Measurements from ENCODE around the gene SLC8A3.

SLC8A3 gene

DNA sequence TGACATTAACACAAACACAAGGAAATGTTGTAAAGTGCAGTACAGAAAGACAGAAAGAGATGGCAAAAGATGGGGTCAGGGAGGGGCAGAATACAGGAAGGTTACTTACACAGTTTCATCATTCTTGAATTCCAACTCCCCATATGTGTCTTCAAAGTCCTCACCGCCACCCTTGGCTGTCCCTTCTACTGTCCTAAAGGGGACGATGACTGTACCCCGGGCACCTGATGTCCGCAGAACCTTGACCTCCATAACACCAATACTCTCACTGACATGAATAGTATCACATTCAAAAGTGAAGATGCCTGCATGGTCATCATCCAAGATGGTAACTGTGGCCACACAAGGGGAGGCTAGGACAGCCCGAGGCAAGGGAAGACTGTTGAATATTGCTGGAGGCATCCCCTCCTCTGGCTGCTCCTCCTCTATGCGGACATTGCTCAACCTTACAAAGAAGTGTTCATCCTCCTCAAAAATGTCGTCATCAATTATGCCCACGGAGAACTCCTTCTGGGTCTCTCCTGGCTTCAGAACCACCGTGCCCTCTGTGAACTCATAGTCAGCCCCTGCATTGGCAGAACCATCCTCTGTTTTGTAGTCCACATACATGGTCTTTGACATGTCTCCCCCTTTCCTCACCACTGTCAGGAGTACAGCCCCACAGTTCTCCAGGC, 22.1 kb downstream of the SLC8A3 start:
- TF ChIP-seq CTCF (IDR thresholded peaks at IDR 0.05) = no peak

GRCh38 chr14:70162358-70162757, 26.4 kb downstream of the SLC8A3 start:
- no peak for TF ChIP-seq CTCF (IDR thresholded peaks at IDR 0.05)

DNA sequence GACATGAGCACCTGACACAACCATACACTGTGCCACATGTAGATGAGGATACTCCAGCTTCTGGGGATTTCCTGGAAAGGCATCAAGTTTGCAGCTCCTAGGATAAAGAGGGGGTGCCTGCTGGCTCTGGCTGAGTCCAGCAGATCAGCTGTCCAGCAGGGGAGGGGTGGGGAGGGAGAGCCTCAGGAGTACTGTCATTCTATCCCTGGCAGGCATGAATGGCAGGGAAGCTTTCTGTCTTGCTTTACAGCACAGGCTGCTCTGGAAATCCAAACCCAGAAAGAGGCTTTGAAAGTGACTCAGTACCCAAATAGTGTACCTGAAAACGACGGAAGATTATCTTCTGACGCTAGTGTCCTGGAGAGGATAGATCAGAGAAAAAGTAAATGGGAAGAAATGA, 32.2 kb downstream of the SLC8A3 start:
- no peak for TF ChIP-seq CTCF (IDR thresholded peaks at IDR 0.05)

DNA sequence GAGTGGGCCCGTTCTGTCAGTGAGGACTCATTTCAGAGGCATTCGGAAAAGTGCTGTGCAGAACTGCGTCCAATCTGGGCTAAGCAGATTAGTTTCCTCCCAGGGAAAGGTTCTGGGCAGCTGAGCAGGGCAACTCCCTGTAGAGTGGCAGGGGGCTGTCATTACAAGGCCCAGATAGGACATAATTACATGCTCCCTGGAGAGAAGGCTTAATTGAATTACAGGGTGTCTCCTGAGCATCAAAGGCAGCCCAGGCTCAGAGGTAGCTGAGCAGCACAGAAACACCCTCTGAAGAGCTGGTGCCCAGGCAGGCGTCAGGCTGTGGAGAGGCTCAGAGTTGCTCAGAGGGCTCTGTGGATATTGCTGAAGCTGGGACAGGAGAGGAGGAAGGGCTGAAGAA, 36.0 kb downstream of the SLC8A3 start:
- TF ChIP-seq CTCF (IDR thresholded peaks at IDR 0.05) = no peak

GRCh38 chr14:70152081-70152480, 36.7 kb downstream of the SLC8A3 start:
- TF ChIP-seq CTCF (IDR thresholded peaks at IDR 0.05) = no peak

DNA sequence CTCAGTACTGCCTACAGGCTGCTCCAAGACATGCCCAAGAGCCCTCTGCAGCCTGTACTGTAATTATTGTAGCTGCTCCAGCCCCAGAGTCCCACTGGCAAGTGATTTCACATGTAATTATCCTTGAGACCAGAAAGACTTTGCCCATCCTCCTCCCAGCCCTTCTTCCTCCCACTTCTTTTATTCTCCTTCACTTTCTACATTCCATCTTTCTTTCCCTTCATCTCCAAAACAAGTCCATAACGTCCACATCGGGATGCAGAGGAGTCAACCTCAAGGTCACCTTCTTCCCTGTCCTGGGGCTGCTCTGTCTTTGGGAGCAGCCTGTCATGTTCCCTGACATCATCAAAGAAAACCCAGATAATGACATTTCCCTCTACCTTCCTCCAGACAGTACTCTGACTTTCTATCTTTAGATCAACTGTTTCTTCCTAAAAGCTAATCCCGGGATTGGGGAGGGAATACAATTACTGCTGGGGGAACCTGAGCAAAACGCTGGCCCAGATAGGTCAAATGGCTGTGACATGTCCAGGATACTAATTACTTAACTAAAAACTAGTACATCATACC, 39.1 kb downstream of the SLC8A3 start:
- TF ChIP-seq CTCF (IDR thresholded peaks at IDR 0.05) = no peak

- no peak for TF ChIP-seq CTCF (IDR thresholded peaks at IDR 0.05)
These were observed 39.7 kb downstream of the SLC8A3 start for GRCh38 chr14:70148911-70149595.
